ENCODE data around the gene ADIPOR1. TPM values are rescaled to one million over a fixed set of nuclear protein-coding genes. Genes with fewer than 3 reads are reported as not detected.

ADIPOR1 gene
- polyA plus RNA-seq, 1 of the 3 experiments (the other 2 are of a cell fraction) = 82.2 TPM

DNA sequence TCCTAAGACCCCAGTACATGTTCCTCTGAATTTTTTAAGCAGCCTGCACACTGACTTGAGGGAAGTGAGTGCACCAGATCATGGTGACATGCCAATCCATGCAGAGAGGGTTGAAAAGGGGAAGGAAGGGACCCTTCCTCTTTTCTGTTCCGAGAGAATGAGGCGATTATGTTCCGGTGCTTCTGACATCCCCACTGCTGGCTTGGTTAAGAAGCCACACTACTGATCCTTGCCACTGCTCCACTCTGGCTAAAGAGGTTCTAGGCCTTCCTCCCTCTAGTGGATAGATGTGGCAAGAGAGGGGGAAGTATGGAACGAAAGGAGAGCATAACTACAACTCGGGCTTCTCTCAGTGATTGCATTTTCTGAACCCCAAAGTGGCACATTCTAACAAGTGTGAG, 10.8 kb upstream of the ADIPOR1 start:
- H3K4me3 ChIP-seq (ENCODE audit: low read depth in 2 of 2, low read length in 1 of 2) = no peak overlapping the region
- DNase-seq = peak; percentile 62
- H3F3A ChIP-seq (replicated peaks; ENCODE audit: insufficient read depth) = peaks cover 4% of the 10 kb centered on the region
- H4K20me1 ChIP-seq (ENCODE audit: insufficient read depth) = no peaks in the 10 kb centered on the region
- H3K9me3 ChIP-seq = no peaks in the 10 kb centered on the region
- WGBS (ENCODE audit: low lambda C conversion rate) = 50% methylated on average over 5 of the region's 5 CpGs
- H3K36me3 ChIP-seq (replicated peaks in 1 of 2; ENCODE audit: control insufficient read depth in 1 of 2, insufficient read depth in 2 of 2, low read length in 1 of 2) = peaks cover 0 to 6% of the 10 kb centered on the region in 2 experiments
- H3K4me2 ChIP-seq = no peak overlapping the region
- H3K27ac ChIP-seq (ENCODE audit: low read depth in 2 of 2, low read length in 1 of 2) = no peak overlapping the region
- H3K4me1 ChIP-seq (ENCODE audit: control insufficient read depth in 1 of 2, insufficient read depth in 2 of 2, low read depth in 1 of 2, low read length in 1 of 2) = peaks cover 0 to 14% of the 10 kb centered on the region in 2 experiments; a peak in 1 of 4 replicates
- H2AFZ ChIP-seq (ENCODE audit: low read depth) = peak overlapping the region; percentile 61; the same call in 1 of the 2 replicates
- ChIA-PET CTCF (interaction anchor here (1.2 kb wide), 2 partner anchors 8 to 300 kb away, joined by 4 to 7 read pairs; no protein-coding TSS in a partner anchor), POLR2A (no interaction called here)
- H3K79me2 ChIP-seq (ENCODE audit: insufficient read depth) = no peaks in the 10 kb centered on the region
- TF ChIP-seq RAD21 (IDR thresholded peaks at IDR 0.05; ENCODE audit: low read length) (peak; percentile 49), SMC3 (IDR thresholded peaks at IDR 0.05; ENCODE audit: low read depth, low read length) (peak; percentile 34; the same call in 1 of the 2 replicates), POLR2AphosphoS5 (IDR thresholded peaks at IDR 0.05; ENCODE audit: low read depth, low read length) (no peak)
- TF ChIP-seq, protein P1, sequence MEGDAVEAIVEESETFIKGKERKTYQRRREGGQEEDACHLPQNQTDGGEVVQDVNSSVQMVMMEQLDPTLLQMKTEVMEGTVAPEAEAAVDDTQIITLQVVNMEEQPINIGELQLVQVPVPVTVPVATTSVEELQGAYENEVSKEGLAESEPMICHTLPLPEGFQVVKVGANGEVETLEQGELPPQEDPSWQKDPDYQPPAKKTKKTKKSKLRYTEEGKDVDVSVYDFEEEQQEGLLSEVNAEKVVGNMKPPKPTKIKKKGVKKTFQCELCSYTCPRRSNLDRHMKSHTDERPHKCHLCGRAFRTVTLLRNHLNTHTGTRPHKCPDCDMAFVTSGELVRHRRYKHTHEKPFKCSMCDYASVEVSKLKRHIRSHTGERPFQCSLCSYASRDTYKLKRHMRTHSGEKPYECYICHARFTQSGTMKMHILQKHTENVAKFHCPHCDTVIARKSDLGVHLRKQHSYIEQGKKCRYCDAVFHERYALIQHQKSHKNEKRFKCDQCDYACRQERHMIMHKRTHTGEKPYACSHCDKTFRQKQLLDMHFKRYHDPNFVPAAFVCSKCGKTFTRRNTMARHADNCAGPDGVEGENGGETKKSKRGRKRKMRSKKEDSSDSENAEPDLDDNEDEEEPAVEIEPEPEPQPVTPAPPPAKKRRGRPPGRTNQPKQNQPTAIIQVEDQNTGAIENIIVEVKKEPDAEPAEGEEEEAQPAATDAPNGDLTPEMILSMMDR (IDR thresholded peaks at IDR 0.05) = peak; percentile 64
- H3K9me2 ChIP-seq = no peaks in the 10 kb centered on the region
- H3K27me3 ChIP-seq (ENCODE audit: insufficient read depth) = peaks cover 15% of the 10 kb centered on the region; the same call in 1 of the 2 replicates
- H3K9ac ChIP-seq = no peak overlapping the region

DNA sequence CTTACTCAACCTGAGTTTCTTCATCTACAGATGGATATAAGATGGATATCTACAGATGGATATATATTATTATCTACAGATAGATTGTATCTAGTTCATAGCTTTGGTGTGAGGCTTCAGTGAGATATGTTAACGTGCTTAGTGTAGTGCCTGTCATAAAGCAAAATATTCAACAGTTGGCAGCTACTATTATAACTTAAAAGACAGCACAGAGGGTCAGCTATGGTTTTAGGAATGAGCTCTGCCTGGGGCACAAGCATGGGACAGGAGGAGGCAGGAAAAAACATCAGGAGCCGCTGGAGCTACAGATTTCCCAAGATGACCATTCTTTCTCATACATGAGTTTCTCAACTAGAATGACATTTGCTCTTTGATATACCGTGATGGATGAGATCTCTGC, 10.2 kb upstream of the ADIPOR1 start:
- CTCF ChIA-PET = interaction anchor here (0.8 to 1.2 kb wide), 4 partner anchors 9 to 301 kb away, joined by 3 to 7 read pairs (median 4); partner anchors contain the start of gene KLHL12
- DNase-seq = no peak
- no peak for TF ChIP-seq SMC3 (IDR thresholded peaks at IDR 0.05; ENCODE audit: low read depth, low read length)
- TF ChIP-seq NRF1 (IDR thresholded peaks at IDR 0.05; ENCODE audit: low read depth, low read length) = no peak
- TF ChIP-seq NFIC (IDR thresholded peaks at IDR 0.05; ENCODE audit: borderline replicate concordance) = no peak
- TF ChIP-seq, protein P2, sequence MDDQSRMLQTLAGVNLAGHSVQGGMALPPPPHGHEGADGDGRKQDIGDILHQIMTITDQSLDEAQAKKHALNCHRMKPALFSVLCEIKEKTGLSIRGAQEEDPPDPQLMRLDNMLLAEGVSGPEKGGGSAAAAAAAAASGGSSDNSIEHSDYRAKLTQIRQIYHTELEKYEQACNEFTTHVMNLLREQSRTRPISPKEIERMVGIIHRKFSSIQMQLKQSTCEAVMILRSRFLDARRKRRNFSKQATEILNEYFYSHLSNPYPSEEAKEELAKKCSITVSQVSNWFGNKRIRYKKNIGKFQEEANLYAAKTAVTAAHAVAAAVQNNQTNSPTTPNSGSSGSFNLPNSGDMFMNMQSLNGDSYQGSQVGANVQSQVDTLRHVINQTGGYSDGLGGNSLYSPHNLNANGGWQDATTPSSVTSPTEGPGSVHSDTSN (IDR thresholded peaks at IDR 0.05) = no peak
- no peak for TF ChIP-seq JUND (IDR thresholded peaks at IDR 0.05)
- no peak for TF ChIP-seq IRF3 (IDR thresholded peaks at IDR 0.05; ENCODE audit: low read depth, low read length)
- TF ChIP-seq, protein P1 (IDR thresholded peaks at IDR 0.05) = no peak
- TF ChIP-seq GATA2 (CRISPR knock-in tag; IDR thresholded peaks at IDR 0.05) = no peak
- TF ChIP-seq GABPA (IDR thresholded peaks at IDR 0.05; ENCODE audit: low read depth) = no peak
- no peak for TF ChIP-seq TEAD4 (IDR thresholded peaks at IDR 0.05; ENCODE audit: borderline replicate concordance, insufficient read depth)
- no peak for TF ChIP-seq MEF2A (IDR thresholded peaks at IDR 0.05; ENCODE audit: borderline replicate concordance, low read depth)
- TF ChIP-seq, protein P3, sequence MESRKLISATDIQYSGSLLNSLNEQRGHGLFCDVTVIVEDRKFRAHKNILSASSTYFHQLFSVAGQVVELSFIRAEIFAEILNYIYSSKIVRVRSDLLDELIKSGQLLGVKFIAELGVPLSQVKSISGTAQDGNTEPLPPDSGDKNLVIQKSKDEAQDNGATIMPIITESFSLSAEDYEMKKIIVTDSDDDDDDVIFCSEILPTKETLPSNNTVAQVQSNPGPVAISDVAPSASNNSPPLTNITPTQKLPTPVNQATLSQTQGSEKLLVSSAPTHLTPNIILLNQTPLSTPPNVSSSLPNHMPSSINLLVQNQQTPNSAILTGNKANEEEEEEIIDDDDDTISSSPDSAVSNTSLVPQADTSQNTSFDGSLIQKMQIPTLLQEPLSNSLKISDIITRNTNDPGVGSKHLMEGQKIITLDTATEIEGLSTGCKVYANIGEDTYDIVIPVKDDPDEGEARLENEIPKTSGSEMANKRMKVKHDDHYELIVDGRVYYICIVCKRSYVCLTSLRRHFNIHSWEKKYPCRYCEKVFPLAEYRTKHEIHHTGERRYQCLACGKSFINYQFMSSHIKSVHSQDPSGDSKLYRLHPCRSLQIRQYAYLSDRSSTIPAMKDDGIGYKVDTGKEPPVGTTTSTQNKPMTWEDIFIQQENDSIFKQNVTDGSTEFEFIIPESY (IDR thresholded peaks at IDR 0.05; ENCODE audit: borderline replicate concordance, low read depth) = no peak
- no peak for TF ChIP-seq YY1 (IDR thresholded peaks at IDR 0.05; ENCODE audit: low read depth)
- TF ChIP-seq USF2 (IDR thresholded peaks at IDR 0.05; ENCODE audit: borderline replicate concordance, low read depth, low read length) = no peak
- no peak for TF ChIP-seq RFX5 (IDR thresholded peaks at IDR 0.05; ENCODE audit: low read length)

More for the DNA sequence above, 10.2 kb upstream of the ADIPOR1 start:
- H3K4me2 ChIP-seq = no peak overlapping the region
- peaks cover 0 to 14% of the 10 kb centered on the region in 2 experiments; a peak in 1 of 4 replicates for H3K4me1 ChIP-seq (ENCODE audit: control insufficient read depth in 1 of 2, insufficient read depth in 2 of 2, low read depth in 1 of 2, low read length in 1 of 2)
- peak overlapping the region; percentile 96; the same call in 1 of the 2 replicates for H2AFZ ChIP-seq (ENCODE audit: low read depth)
- H3K27ac ChIP-seq (ENCODE audit: low read depth in 2 of 2, low read length in 1 of 2) = no peak overlapping the region
- no peaks in the 10 kb centered on the region for H4K20me1 ChIP-seq (ENCODE audit: insufficient read depth)
- H3K9me2 ChIP-seq = no peaks in the 10 kb centered on the region
- WGBS (ENCODE audit: low lambda C conversion rate) = 61% methylated on average over 3 of the region's 3 CpGs
- peaks cover 13% of the 10 kb centered on the region; the same call in 1 of the 2 replicates for H3K27me3 ChIP-seq (ENCODE audit: insufficient read depth)
- H3K36me3 ChIP-seq (replicated peaks in 1 of 2; ENCODE audit: control insufficient read depth in 1 of 2, insufficient read depth in 2 of 2, low read length in 1 of 2) = peaks cover 0 to 11% of the 10 kb centered on the region in 2 experiments
- H3K4me3 ChIP-seq (ENCODE audit: low read depth in 2 of 2, low read length in 1 of 2) = 0 out of 4 replicates have a peak overlapping the region, but pooled peaks of 1 of the 2 experiments have one; percentile 70
- H3F3A ChIP-seq (replicated peaks; ENCODE audit: insufficient read depth) = peaks cover 4% of the 10 kb centered on the region
- H3K79me2 ChIP-seq (ENCODE audit: insufficient read depth) = no peaks in the 10 kb centered on the region
- POLR2A ChIA-PET = interaction anchor here (0.8 to 1.6 kb wide), 2 partner anchors 39 to 108 kb away, joined by 3 to 6 read pairs; partner anchors contain the start of gene TMEM183A
- H3K9ac ChIP-seq = no peak overlapping the region
- H3K9me3 ChIP-seq = no peaks in the 10 kb centered on the region

All from SK-N-SH (cell line).